Uterus (tissue), 4 donors: ENCODE data around the gene NFX1. TPM values are rescaled to one million over a fixed set of nuclear protein-coding genes. Genes with fewer than 3 reads are reported as not detected.

Experiments used
- DNase-seq, 2 donors: peaks; one replicate each; pipeline ENCODE4 v3.0.0-alpha.2; 2019 to 2020
- H3K27ac ChIP-seq, 2 donors: fragments of 200-600 bp; sonication (generic); 1 replicate in 1 of 2; 2 replicates in 1 of 2; pipeline ENCODE4 v1.5.1; 2016 to 2018
- H3K27me3 ChIP-seq, 2 donors: fragments of 200-600 bp; sonication (generic); one replicate each; pipeline ENCODE4 v1.5.1; 2018 to 2019; ENCODE audit warnings: control low read depth in 1 of 2
- H3K36me3 ChIP-seq, 2 donors: fragments of 200-600 bp; sonication (generic); one replicate each; pipeline ENCODE4 v1.5.1; 2019; ENCODE audit warnings: control low read depth in 1 of 2
- H3K4me1 ChIP-seq, 2 donors: fragments of 200-600 bp; sonication (generic); one replicate each; pipeline ENCODE4 v1.5.1; 2018 to 2019; ENCODE audit warnings: control low read depth in 1 of 2
- H3K4me3 ChIP-seq, 2 donors: fragments of 200-600 bp; sonication (generic); 1 replicate in 1 of 2; 2 replicates in 1 of 2; pipeline ENCODE4 v1.5.1; 2018 to 2019; ENCODE audit warnings: mild to moderate bottlenecking in 1 of 2
- H3K9me3 ChIP-seq, 2 donors: fragments of 200-600 bp; sonication (generic); one replicate each; pipeline ENCODE4 v1.5.1; 2019; ENCODE audit warnings: control low read depth in 1 of 2
- CTCF ChIP-seq, 4 experiments: fragments of 200-600 bp in 2 of 4; fragments of 450-650 bp in 2 of 4; sonication (generic) in 2 of 4; IDR thresholded peaks; one replicate each; pipeline ENCODE4 v1.5.1; 2016 to 2019; ENCODE audit warnings: antibody characterized with exemption in 4 of 4, mild to moderate bottlenecking in 2 of 4, moderate library complexity in 1 of 4
- POLR2A ChIP-seq, 2 donors: fragments of 450-650 bp; IDR thresholded peaks; one replicate each; pipeline ENCODE4 v1.6.1; 2016; ENCODE audit warnings: antibody characterized with exemption in 2 of 2, mild to moderate bottlenecking in 1 of 2, moderate library complexity in 1 of 2
- intact Hi-C: fragments of 100-400 bp; cut with DNase I; formaldehyde crosslinking; loops from one replicate; pipeline ENCODE4 v1.15.1; 2023; ENCODE audit warnings: low total_unique reads
- total RNA-seq, 4 donors: library from RNA; depleted of rRNA in 3 of 4; stranded (reverse); fragments of >200 nt in 3 of 4; gene quantifications; one replicate each; pipeline versions ENCODE4 v1.1.0 to v1.2.4, GENCODE V29; 2014 to 2023
- donor health status: DM: yes; HTN: yes; CAD: no.

The NFX1 gene
- total RNA-seq, 4 donors from 2014 or later = 18.5 to 52.9 (median 27.9) TPM

DNA sequence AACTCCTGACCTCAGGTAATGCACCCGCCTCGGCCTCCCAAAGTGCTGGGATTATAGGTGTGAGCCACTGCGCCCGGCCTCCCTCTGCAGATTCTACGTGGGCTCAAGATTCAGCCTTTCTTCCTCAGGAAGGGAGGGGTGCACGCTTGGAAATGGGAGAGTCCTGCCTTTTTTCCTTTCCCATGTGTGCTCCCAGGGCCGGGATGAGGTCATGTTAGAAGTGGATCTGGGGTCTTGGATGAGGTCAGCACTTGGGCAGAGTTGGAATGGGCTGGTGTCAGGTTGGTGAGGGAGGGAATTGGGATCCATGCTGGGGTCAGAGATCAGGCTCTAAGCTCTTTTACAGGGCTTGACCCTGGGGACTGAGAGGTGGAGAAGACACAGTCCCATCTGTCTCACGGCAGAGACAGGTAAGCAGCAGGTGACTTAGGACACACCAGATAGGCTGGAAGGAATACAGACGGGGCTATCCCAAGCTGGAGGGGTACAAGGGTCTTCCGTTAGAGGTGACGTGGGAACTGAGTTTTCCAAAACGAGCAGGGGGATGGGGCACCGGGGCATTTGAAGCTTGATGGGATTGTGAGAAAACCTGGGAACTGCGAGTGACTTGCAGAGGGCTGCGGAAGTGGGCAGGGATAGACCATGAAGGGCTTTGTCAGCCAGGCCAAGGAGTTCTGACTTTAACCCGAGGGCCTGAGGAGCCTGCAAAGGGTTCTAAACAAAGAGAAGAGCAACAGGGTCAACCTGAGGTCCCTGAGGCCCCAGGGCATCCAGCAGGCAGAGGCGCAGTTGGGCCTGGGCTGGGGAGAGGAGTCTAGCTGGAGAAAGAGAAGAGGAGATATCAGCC, 113.8 kb downstream of the NFX1 start:
- Histone ChIP-seq H3K27ac (no peak overlapping the region), H3K9me3 (no peaks in the 10 kb centered on the region), H3K27me3 (no peaks in the 10 kb centered on the region), H3K36me3 (no peaks in the 10 kb centered on the region), H3K4me1 (peaks cover 0 to 3% of the 10 kb centered on the region in 2 donors), H3K4me3 (no peak overlapping the region)
- intact Hi-C loops = no loop called here
- DNase-seq = no peak
- TF ChIP-seq POLR2A (IDR thresholded peaks at IDR 0.05) (no peak), CTCF (IDR thresholded peaks at IDR 0.05) (no peak)

DNA sequence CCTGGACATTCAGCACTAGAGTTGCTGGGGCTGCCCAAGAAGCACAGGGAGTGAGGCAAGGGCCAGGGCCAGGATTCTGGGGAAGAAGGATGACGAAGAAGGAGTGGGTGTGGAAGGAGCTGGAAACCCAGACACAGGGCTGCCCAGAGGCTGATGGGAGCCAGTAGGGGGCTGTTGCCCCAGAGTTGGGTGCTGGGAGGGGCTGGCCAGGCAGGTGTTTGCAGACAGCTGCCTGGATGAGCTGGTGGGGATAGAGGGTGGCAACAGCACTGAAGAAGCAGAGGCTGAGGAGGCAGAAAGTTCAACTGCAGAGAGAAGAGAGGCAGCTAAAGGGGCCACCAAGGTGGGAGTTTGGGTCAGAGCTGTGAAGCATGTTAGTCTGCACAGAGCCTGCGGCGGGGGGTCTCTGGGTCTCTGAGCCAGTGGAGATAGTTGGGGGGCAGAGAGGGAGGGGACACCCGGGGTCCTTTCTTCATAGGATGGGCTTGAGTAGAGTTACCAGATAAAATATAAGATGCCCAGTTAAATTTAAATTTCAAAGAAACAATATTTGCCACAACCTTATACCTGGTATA, 114.6 kb downstream of the NFX1 start:
- H3K27me3 ChIP-seq = no peaks in the 10 kb centered on the region
- no peaks in the 10 kb centered on the region for H3K36me3 ChIP-seq
- TF ChIP-seq CTCF (IDR thresholded peaks at IDR 0.05) (no peak), POLR2A (IDR thresholded peaks at IDR 0.05) (no peak)
- H3K4me1 ChIP-seq = peaks cover 0 to 3% of the 10 kb centered on the region in 2 donors
- intact Hi-C loops = no loop called here
- no peak overlapping the region for H3K27ac ChIP-seq
- no peak overlapping the region for H3K4me3 ChIP-seq
- no peak for DNase-seq
- H3K9me3 ChIP-seq = no peaks in the 10 kb centered on the region

DNA sequence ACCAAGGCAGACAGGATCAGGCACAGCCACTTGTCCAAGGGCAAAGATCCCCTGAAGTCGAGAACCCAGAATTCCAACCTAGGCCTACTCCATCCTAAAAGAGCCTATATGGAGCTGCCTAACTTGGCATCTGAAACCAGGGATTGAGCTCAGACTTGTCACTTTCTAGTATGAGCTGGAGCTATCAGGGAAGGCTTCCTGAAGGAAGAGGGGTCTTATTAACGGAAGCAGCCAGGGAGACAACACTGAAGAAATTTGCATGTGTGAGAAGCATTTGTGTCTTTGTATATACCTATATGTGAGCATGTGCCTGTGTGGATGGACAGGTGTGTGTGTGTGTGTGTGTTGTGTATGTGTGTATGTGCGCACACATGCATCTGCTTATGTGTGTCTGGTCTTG, 116.7 kb downstream of the NFX1 start:
- Histone ChIP-seq H3K27me3 (no peaks in the 10 kb centered on the region), H3K4me1 (peaks cover 0 to 3% of the 10 kb centered on the region in 2 donors), H3K27ac (no peak overlapping the region), H3K4me3 (no peak overlapping the region), H3K36me3 (no peaks in the 10 kb centered on the region), H3K9me3 (no peaks in the 10 kb centered on the region)
- TF ChIP-seq POLR2A (IDR thresholded peaks at IDR 0.05) (no peak), CTCF (IDR thresholded peaks at IDR 0.05) (no peak)
- no peak for DNase-seq
- intact Hi-C loops = no loop called here

- no peak for DNase-seq
- H3K27me3 ChIP-seq = no peaks in the 10 kb centered on the region
- H3K4me3 ChIP-seq = no peak overlapping the region
- no peak overlapping the region for H3K27ac ChIP-seq
- peaks cover 0 to 1% of the 10 kb centered on the region in 2 donors for H3K4me1 ChIP-seq
- no peaks in the 10 kb centered on the region for H3K36me3 ChIP-seq
- intact Hi-C loops = no loop called here
- TF ChIP-seq POLR2A (IDR thresholded peaks at IDR 0.05) = no peak
- no peak for TF ChIP-seq CTCF (IDR thresholded peaks at IDR 0.05)
- H3K9me3 ChIP-seq = no peaks in the 10 kb centered on the region
These were observed 117.8 kb downstream of the NFX1 start for GRCh38 chr9:33408087-33408486.

DNA sequence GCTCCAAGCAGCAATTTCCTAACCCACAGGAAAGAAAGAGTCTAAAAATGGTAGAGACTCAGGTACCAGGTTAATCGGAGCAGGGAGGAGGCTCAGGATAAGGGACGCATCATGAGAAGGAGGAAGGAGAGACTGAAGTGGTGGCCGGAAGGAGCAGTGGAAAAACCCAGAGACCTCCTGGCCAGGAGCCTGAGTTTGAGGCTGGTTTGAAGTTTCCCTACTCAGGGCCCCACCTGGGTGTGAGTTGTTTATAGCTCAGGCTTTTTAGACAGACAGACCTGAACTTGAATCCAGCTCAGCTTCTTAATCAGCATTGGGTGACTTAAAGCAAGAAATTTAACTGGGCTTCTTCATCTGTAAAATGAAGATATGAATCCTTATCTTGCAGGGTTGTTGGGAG, 124.0 kb downstream of the NFX1 start:
- no peak for DNase-seq
- no peaks in the 10 kb centered on the region for H3K9me3 ChIP-seq
- intact Hi-C loops = no loop called here
- H3K4me1 ChIP-seq = no peaks in the 10 kb centered on the region
- no peak overlapping the region for H3K4me3 ChIP-seq
- TF ChIP-seq CTCF (IDR thresholded peaks at IDR 0.05) = no peak
- no peak for TF ChIP-seq POLR2A (IDR thresholded peaks at IDR 0.05)
- no peaks in the 10 kb centered on the region for H3K36me3 ChIP-seq
- no peak overlapping the region for H3K27ac ChIP-seq
- no peaks in the 10 kb centered on the region for H3K27me3 ChIP-seq
